Hepatocyte (in vitro differentiated cells): ENCODE measurements around the gene CBY3. TPM values are rescaled to one million over a fixed set of nuclear protein-coding genes. Genes with fewer than 3 reads are reported as not detected.
"Not testable (repeated sequence)": the region's sequence is repeated elsewhere in the genome, so short reads cannot be mapped to it uniquely, and the experiment has no call there.

ENCODE experiments used
- DNase-seq: peaks from one replicate; pipeline ENCODE4 v3.0.0-alpha.2; 2016; ENCODE audit warnings: low spot score
- H2AFZ ChIP-seq: fragments of 200-600 bp; sonication (generic); 2 replicates; pipeline ENCODE4 v1.6.0; 2016; ENCODE audit warnings: antibody characterized with exemption, mild to moderate bottlenecking
- H3K27ac ChIP-seq: fragments of 200-600 bp; sonication (generic); 2 replicates; pipeline ENCODE4 v1.5.1; 2016; ENCODE audit warnings: mild to moderate bottlenecking
- H3K27me3 ChIP-seq: fragments of 200-600 bp; sonication (generic); 2 replicates; pipeline ENCODE4 v1.6.1; 2016
- H3K36me3 ChIP-seq: fragments of 200-600 bp; sonication (generic); replicated peaks from 2 replicates; pipeline ENCODE4 v1.5.1; 2016; ENCODE audit warnings: low read depth; ENCODE audit not compliant: insufficient read depth
- H3K4me1 ChIP-seq: fragments of 200-600 bp; sonication (generic); 2 replicates; pipeline ENCODE4 v1.5.1; 2016; ENCODE audit warnings: mild to moderate bottlenecking, moderate library complexity; ENCODE audit not compliant: insufficient read depth
- H3K4me2 ChIP-seq: fragments of 200-600 bp; sonication (generic); 2 replicates; pipeline ENCODE4 v1.6.0; 2016
- H3K4me3 ChIP-seq: fragments of 200-600 bp; sonication (generic); 2 replicates; pipeline ENCODE4 v1.5.1; 2016; ENCODE audit warnings: mild to moderate bottlenecking
- H3K79me2 ChIP-seq: fragments of 200-600 bp; sonication (generic); 2 replicates; pipeline ENCODE4 v1.6.0; 2017; ENCODE audit warnings: mild to moderate bottlenecking
- H3K9me2 ChIP-seq: fragments of 200-600 bp; sonication (generic); replicated peaks from 2 replicates; pipeline ENCODE4 v1.6.0; 2017; ENCODE audit warnings: mild to moderate bottlenecking; ENCODE audit not compliant: insufficient read depth
- H3K9me3 ChIP-seq: fragments of 200-600 bp; sonication (generic); 2 replicates; pipeline ENCODE4 v1.5.1; 2016; ENCODE audit warnings: low read depth, mild to moderate bottlenecking
- H4K20me1 ChIP-seq: fragments of 200-600 bp; sonication (generic); 2 replicates; pipeline ENCODE4 v1.6.0; 2016; ENCODE audit warnings: mild to moderate bottlenecking; ENCODE audit not compliant: insufficient read depth, poor library complexity, severe bottlenecking
- CTCF ChIP-seq: fragments of 200-600 bp; sonication (generic); IDR thresholded peaks from 2 replicates; pipeline ENCODE4 v1.5.1; 2016; ENCODE audit warnings: antibody characterized with exemption, mild to moderate bottlenecking; ENCODE audit not compliant: poor library complexity
- EZH2 ChIP-seq: fragments of 200-600 bp; sonication (generic); IDR thresholded peaks from 2 replicates; pipeline ENCODE4 v1.6.1; 2016; ENCODE audit warnings: antibody characterized with exemption, mild to moderate bottlenecking, borderline replicate concordance
- EZH2phosphoT487 ChIP-seq: fragments of 200-600 bp; sonication (generic); IDR thresholded peaks from one replicate; pipeline ENCODE4 v1.6.1; 2018; ENCODE audit warnings: antibody characterized with exemption, mild to moderate bottlenecking, low read depth, moderate library complexity; ENCODE audit not compliant: unreplicated experiment, severe bottlenecking
- WGBS: methylation state at CpG from one replicate; pipeline ENCODE4 v1.1.6; 2016; ENCODE audit warnings: low lambda C conversion rate; ENCODE audit errors: missing lambda C conversion rate; 5-methylcytosine and 5-hydroxymethylcytosine counted together
- polyA plus RNA-seq: library from polyadenylated mRNA; unstranded; fragments of >200 nt; fragmentation: Nextera tagmentation; extraction: Ambion mirVana; gene quantifications from 2 replicates; pipeline ENCODE4 v1.2.1, GENCODE V29; 2016
- total RNA-seq: library from RNA; depleted of rRNA; stranded (reverse); fragments of >200 nt; gene quantifications from 2 replicates; pipeline ENCODE4 v1.2.3, GENCODE V29; 2014

The CBY3 gene
- total and polyA plus RNA-seq, 2 experiments from 2014 or later = not detected

- TF ChIP-seq EZH2 (no peak), EZH2phosphoT487 (no peak), CTCF (no peak)
- WGBS = 6% methylated on average over 74 of the region's 78 CpGs
Measured at GRCh38 chr5:179678223-179679013, 2.4 kb downstream of the CBY3 start.

GRCh38 chr5:179668391-179668790, 12.4 kb downstream of the CBY3 start:
- no peaks in the 10 kb centered on the region for H3K4me1 ChIP-seq
- 41% methylated on average over 7 of the region's 7 CpGs for WGBS
- no peaks in the 10 kb centered on the region for H3K36me3 ChIP-seq
- no peaks in the 10 kb centered on the region for H3K9me3 ChIP-seq
- no peak overlapping the region for H3K27ac ChIP-seq
- no peak overlapping the region for H2AFZ ChIP-seq
- no peaks in the 10 kb centered on the region for H3K27me3 ChIP-seq
- H3K9me2 ChIP-seq = no peaks in the 10 kb centered on the region
- no peak for TF ChIP-seq EZH2
- no peak for TF ChIP-seq EZH2phosphoT487
- TF ChIP-seq CTCF = peak; percentile 51
- no peak overlapping the region for H3K4me2 ChIP-seq
- peak; percentile 45 for DNase-seq
- no peaks in the 10 kb centered on the region for H3K79me2 ChIP-seq
- no peaks in the 10 kb centered on the region for H4K20me1 ChIP-seq
- no peak overlapping the region for H3K4me3 ChIP-seq

More at GRCh38 chr5:179678223-179679013, 2.4 kb downstream of the CBY3 start:
- peaks cover 12% of the 10 kb centered on the region for H3K4me1 ChIP-seq
- H3K27me3 ChIP-seq = no peaks in the 10 kb centered on the region
- H3K36me3 ChIP-seq = no peaks in the 10 kb centered on the region
- no peaks in the 10 kb centered on the region for H3K9me2 ChIP-seq
- peaks cover 24% of the 10 kb centered on the region for H3K79me2 ChIP-seq
- peak overlapping the region; percentile 95 for H2AFZ ChIP-seq
- peak overlapping the region; percentile 87 for H3K4me2 ChIP-seq
- DNase-seq = peak; percentile 99
- H3K4me3 ChIP-seq = peak overlapping the region; percentile 75
- H4K20me1 ChIP-seq = no peaks in the 10 kb centered on the region
- H3K9me3 ChIP-seq = no peaks in the 10 kb centered on the region
- H3K27ac ChIP-seq = peak overlapping the region; percentile 89

- not testable (repeated sequence) for H3K27ac ChIP-seq, H4K20me1 ChIP-seq, H3K4me2 ChIP-seq, H3K4me1 ChIP-seq, DNase-seq, H2AFZ ChIP-seq, H3K4me3 ChIP-seq, H3K36me3 ChIP-seq, H3K27me3 ChIP-seq, H3K9me2 ChIP-seq, H3K9me3 ChIP-seq
- H3K79me2 ChIP-seq = peaks cover 11% of the 10 kb centered on the region
- 95% methylated on average over 6 of the region's 6 CpGs for WGBS
Measured at GRCh38 chr5:179661647-179662046, 19.2 kb downstream of the CBY3 start.

- H3K27ac ChIP-seq = peak overlapping the region; percentile 63
- not testable (repeated sequence) for H3K9me3 ChIP-seq, H3K27me3 ChIP-seq, H3K36me3 ChIP-seq, H3K4me1 ChIP-seq, H4K20me1 ChIP-seq, H3K9me2 ChIP-seq
- WGBS = 7% methylated on average over 10 of the region's 29 CpGs
- peak overlapping the region; percentile 83 for H2AFZ ChIP-seq
- H3K4me2 ChIP-seq = peak overlapping the region; percentile 94
- H3K4me3 ChIP-seq = peak overlapping the region; percentile 75
- H3K79me2 ChIP-seq = peaks cover 11% of the 10 kb centered on the region
- peak; percentile 54 for DNase-seq
Measured at GRCh38 chr5:179658179-179658856, 22.5 kb downstream of the CBY3 start.

- H3K9me3 ChIP-seq, H4K20me1 ChIP-seq, H3K4me3 ChIP-seq, H3K36me3 ChIP-seq, H3K27me3 ChIP-seq, H2AFZ ChIP-seq, H3K4me2 ChIP-seq, H3K9me2 ChIP-seq, DNase-seq, H3K4me1 ChIP-seq, H3K27ac ChIP-seq: not testable (repeated sequence)
- WGBS = 16% methylated on average over 9 of the region's 50 CpGs
- H3K79me2 ChIP-seq = peaks cover 11% of the 10 kb centered on the region
Measured at GRCh38 chr5:179657302-179658178, 23.3 kb downstream of the CBY3 start.

- not testable (repeated sequence) for H3K27me3 ChIP-seq, H3K4me3 ChIP-seq, H3K4me2 ChIP-seq, H3K4me1 ChIP-seq, H2AFZ ChIP-seq, H3K9me3 ChIP-seq, DNase-seq, H3K27ac ChIP-seq, H4K20me1 ChIP-seq, H3K36me3 ChIP-seq, H3K79me2 ChIP-seq, H3K9me2 ChIP-seq
- 72% methylated on average over 2 of the region's 2 CpGs for WGBS
Measured at GRCh38 chr5:179653135-179653534, 27.7 kb downstream of the CBY3 start.
